Measurements from ENCODE around the gene SEZ6L.

GRCh38 chr22:26205494-26205893, 36.2 kb downstream of the SEZ6L start:
- TF ChIP-seq YY1 (IDR thresholded peaks at IDR 0.05; ENCODE audit: insufficient read depth, insufficient read length) (no peak), ZNF274 (IDR thresholded peaks at IDR 0.05; ENCODE audit: low read depth, low read length) (no peak)
